ENCODE data around the gene ALKBH8.
A peak's percentile ranks its signal among the peaks of the same experiment; 100 is the strongest.
"Not testable (repeated sequence)": the region's sequence is repeated elsewhere in the genome, so short reads cannot be mapped to it uniquely, and the experiment has no call there.

The ALKBH8 gene

DNA sequence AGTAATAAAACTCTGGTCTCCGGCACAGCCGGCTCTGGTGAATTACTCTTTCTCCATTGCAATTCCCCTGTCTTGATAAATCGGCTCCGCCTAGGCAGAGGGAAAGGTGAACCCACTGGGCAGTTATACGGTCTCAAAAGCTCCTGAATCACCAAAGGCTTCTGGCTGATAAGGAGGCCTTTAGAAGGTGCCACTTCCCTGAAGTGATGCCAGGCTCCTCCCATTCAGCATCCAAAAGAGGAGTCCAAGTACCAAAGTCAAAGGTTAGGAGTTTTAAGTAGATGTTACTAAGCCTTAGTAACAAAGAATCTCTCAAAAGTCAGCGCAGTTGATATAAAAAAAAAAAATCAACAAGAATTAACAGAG is 11.8 kb upstream of the ALKBH8 start:
- no peak for DNase-seq

DNA sequence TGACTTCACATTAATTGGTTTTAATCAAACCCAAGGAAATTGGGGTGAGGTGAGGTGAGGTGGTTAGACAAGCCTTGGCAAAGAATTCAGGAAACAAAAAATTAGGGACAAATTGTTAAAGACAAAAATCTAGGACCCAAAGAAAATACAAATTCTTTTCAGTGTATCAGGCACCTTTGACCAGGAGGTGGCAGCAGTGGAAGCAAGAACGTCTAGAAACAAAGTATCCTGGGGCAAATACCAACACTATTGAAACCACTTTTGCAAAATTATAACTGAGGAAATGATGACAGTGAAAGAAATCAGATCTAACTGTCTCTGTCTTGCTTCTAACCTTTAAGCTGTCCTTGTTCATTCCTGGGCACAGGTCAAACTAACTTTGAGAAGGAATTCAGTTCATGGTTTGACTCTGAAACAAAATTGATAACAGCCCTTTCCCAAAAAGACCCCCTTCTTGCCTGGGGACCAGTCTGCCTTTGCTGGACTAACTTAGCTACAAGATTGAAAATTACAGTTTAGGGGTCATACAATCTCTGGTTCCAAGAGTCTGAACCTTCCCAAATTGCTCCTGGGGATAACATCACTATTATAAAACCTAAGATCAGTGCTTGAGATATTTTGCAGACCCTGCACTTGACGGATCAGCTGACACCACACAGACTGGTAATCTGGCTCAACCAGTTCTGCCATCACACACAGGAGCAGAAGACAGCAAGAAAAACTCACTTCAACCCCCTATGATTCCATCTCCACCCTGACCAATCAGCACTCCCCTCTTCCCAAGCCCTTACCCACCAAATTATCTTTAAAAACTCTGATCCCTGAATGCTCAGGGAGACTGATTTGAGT is 11.2 kb upstream of the ALKBH8 start:
- peak; percentile 56 for DNase-seq

DNA sequence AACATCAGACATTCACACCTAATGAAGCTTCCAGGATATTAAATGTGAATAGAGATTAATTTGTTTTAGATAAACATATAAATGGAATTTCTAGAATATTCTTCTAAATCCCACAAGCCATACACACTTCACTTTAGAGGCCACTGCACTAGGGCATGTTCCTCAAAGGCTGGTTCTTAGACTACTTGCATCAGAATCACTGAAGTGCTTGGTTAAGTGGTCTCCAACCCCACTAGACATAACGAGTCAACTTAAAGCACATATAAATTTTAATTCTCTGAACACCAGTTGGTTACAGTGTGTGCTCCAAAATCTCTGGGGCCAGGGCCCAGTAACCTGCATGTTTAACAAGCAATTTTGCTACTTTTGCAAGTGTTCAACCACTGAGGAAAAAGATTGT is 7.9 kb upstream of the ALKBH8 start:
- no peak for DNase-seq

GRCh38 chr11:107570015-107570414 is 4.5 kb upstream of the ALKBH8 start:
- DNase-seq = no peak

DNA sequence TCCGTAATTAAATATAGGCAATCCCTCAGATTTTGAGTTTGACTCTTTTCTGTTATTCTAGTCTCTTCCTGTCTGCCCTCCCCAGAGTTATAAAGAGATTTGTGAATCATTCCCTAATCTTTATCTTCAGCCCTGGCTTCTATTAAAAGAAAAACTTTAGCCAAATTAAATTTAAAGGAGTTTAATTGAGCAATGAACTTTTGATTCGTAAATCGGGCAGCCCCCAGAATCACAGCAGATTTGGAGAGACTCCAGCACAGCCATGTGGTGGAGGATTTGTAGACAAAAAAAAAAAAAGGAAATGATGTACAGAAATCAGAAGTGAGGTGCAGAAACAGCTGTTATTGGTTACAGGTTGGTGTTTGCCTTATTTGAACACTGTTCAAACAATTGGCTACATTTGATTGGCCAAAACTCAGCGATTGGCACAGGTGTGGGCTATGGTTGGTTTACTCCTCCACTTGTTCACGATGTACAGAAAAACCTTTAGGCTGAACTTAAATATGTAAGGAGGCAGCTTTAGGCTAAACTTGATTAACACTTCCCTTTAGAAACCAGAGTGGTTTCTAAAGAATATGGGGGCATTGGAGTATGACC is 2.3 kb upstream of the ALKBH8 start:
- DNase-seq = no peak

GRCh38 chr11:107566569-107566968 is 1.0 kb upstream of the ALKBH8 start:
- DNase-seq = no peak

GRCh38 chr11:107565955-107566501 is 493 bp upstream of the ALKBH8 start:
- peak; percentile 25 for DNase-seq

DNA sequence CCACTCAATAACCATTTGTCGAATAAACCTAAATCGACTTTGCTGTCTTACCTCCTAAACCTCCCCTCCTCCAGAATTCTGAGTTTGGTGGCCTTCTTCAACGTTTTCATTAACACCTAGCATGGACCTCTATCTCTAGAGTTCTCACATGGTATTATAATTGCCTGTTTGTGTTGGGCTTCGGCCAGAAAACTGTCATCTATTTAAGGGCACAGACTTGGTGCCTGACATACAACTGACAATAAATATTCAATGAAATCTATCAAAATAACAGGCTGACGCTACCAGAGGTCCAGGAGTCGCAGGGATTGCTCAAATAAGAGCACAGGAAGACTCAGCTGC is 687 bp downstream of the ALKBH8 start:
- no peak for DNase-seq

GRCh38 chr11:107563702-107564101 is 1.8 kb downstream of the ALKBH8 start:
- peak; percentile 76 for DNase-seq

GRCh38 chr11:107562647-107563208 is 2.8 kb downstream of the ALKBH8 start:
- peak; percentile 88 for DNase-seq

DNA sequence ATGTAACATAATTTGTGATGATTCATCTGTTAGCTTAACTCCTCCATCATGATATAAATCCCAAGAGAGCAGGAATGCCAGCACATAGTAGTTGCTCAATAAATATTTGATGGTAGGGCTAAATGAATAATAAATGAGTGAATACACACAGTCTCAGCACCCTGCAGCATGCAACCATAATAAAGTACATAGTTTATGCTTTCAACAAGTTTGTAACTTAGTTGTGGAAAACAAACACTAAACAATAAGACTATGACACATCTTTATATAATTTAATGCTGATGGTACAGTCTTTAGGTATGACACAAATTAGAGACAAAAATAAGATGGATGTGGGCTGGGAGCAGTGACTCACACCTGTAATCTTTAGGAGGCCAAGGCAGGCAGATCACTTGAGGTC is 3.8 kb downstream of the ALKBH8 start:
- DNase-seq = peak; percentile 63

DNA sequence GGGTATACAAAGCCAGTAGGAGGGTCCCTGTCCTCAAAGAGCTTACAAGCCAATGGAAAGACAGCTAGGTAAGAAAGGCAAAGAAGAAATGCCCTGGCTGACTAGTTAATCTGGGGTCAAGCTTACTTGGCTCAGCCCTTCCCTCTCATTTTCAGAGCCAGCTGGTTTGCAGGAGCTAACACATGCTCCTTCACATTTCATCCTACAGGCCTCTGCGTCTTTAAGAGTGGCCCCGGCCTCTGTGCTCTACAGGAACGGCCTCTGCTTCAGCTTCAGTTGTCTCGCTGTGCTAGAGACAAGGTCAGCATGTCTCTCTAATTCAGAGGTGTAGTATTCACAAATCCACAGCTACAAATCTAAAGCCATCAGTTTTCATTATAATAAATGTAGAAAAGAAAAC is 15.2 kb downstream of the ALKBH8 start:
- DNase-seq = no peak

GRCh38 chr11:107549954-107550285 is 15.6 kb downstream of the ALKBH8 start:
- DNase-seq = no peak

DNA sequence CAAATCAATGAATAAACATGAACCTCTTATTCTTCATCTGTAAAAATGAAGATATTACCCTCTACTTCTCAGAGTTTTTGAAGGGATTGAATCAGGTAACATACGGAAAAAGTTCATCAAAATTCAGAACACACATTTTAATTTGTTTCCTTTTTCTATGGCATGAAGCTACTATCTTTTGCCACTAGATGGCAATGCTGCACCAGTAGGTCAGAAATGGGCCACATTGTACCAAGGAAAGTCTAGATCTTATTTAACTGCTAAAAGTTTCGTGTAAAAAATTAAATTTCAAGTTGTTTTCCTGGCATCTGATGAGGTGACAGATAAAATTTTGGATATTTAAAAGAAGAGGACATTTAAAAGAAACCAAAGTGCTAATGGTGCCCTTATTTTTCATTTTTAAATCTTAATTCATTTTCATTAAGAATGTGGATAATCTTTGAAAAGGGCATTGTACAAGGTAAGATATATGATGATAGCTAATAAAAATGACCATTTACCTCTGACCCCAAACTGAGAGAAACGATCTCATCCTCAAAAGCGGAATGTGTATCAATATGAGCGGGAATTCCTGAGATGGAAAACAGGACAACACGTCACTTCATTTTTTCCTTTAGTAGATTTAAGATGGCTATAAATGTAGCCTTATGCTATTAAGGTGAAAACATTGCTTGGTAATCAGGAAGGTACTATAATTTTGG is 16.1 kb downstream of the ALKBH8 start:
- peak; percentile 51 for DNase-seq

- no peak for DNase-seq
These were observed 17.6 kb downstream of the ALKBH8 start for GRCh38 chr11:107547961-107548360.

GRCh38 chr11:107545101-107545514 is 20.4 kb downstream of the ALKBH8 start:
- peak; percentile 75 for DNase-seq

DNA sequence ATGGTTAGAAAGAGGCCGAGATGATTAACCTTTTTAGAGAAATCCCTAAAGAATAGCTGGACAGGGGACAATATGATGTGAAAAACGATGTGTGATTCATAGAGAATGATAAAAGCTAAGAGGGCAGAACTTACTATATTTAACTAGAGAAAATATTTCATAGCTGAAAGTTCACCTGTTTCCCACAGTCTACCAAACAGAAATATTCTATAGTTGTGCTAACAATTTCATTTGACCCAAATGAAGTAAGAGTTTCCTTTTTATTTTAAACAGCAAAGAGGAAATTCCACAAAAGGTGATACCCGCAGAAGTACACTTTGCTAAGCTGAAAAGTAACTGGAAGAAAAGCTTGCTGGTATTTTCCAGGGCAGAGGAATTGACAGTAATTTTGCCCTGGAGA is 26.7 kb downstream of the ALKBH8 start:
- no peak for DNase-seq

DNA sequence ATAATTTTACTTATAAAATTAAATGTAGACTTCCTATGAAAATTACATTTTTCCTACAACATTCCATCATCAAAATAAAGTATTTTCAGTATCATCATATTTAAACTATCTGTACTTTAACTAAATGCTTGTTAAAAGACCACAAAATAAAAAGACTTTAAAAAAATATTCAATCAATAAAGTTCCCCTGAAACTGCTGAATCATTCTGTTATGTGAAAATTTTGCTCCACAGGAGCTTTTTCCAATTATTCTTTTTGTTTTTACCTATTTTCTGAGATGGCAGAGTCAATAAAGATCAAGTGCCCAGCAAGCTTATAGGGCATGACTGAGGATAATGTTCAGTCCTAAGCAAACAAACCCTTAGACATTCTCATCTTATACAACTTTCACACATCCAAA is 27.3 kb downstream of the ALKBH8 start:
- DNase-seq = no peak

DNA sequence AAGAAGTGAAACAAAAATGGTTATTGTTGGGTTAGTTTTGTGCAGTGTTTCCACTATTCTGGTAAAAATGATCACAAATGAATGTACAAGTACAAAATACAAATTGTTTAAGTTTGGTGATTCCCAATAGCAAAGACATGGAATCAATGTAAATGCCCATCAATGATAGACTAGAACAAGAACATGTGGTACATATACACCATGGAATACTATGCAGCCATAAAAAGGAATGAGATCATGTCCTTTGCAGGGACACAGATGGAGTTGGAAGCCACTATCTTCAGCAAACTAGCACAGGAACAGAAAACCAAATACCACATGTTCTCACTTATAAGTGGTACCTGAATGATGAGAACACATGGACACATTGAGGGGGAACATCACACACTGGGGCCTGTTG is 28.4 kb downstream of the ALKBH8 start:
- not testable (repeated sequence) for DNase-seq

DNA sequence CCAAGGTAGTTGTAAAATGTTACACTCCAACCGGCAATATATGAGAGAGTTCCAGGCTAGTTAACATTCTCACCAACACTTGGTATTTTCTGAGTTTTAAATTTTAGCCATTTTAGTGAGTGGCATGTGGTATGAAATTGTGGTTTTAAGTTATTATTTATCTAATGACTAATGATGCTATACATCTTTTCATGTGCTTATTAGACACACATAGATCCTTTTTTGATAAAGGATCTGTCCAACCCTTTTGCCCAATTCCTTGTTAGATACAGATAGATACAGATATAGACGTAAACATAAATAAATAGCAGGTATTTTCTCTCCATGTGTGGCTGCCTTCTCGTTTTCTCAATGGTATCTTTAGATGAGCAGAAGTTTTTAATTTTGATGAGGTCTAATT is 39.3 kb downstream of the ALKBH8 start:
- DNase-seq = no peak

- DNase-seq = no peak
These were observed 56.7 kb downstream of the ALKBH8 start for GRCh38 chr11:107508858-107509244.

- no peak for DNase-seq
These were observed 57.2 kb downstream of the ALKBH8 start for GRCh38 chr11:107508201-107508857.

Data from fibroblast of skin of back (primary cell).